DMS79 (cell line): Measurements from ENCODE around the gene PLEKHS1.
"Not testable (repeated sequence)": the region's sequence is repeated elsewhere in the genome, so short reads cannot be mapped to it uniquely, and the experiment has no call there.

Experiments
- DNase-seq: peaks from one replicate; lab custom pipeline; 2025; lab: John Stamatoyannopoulos, UW

Gene PLEKHS1

GRCh38 chr10:113740850-113741249 lies 10.6 kb upstream of the PLEKHS1 start:
- no peak for DNase-seq

DNA sequence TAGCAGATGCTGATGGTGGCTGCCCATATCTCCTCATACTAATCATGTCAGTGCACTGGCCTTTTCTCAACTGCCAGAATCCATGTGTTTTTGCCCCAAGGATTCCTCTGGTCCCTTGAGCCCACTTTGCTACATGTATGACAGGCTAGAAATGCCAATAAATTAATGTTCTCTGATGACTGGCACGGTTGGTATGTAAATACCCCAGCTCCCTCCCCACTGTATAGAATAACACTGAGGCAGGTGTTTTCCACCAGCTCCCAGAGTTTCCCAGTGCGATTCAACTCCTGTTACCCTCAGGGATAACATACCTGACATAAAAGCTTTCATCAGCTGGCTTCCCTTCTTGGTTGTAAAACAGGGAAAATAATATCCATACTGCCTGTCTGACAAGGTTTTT lies 9.0 kb upstream of the PLEKHS1 start:
- no peak for DNase-seq

GRCh38 chr10:113743594-113743993 lies 7.9 kb upstream of the PLEKHS1 start:
- no peak for DNase-seq

GRCh38 chr10:113745374-113745773 lies 6.1 kb upstream of the PLEKHS1 start:
- DNase-seq: no peak

DNA sequence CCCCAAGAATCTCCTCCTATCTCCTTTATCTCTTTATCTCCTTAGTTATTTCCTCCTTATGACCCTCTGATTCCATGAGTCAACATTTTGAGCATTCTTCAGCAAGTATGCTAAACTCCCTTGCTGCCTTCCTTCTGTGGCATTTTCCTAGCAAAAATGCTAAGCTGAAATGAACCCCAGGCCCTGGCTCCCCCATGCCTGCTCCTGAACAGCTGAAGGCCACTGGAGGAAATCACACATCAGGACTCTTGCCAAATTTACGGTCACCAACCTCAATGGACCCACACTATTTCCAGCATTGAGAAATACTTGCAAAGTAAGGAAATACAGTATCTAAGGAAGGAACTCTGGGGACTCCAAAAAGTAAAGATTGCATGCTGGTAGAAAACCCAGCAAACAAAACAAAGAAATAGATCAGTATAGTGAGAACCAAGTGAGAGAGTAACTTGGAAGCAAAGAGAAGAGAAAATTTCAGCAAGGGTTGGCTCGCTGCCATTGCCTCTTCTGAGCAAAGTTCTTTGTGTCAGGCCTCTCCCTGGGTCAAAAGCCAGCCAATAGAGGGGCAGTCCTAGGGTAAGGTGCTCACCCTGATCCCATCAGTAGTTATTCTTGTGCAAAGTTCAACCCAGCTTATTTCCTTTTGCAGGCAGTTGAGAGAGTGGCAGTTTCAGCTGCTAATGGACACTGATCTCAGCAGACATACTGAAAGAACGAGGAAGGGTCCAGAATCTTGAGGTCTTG lies 5.1 kb upstream of the PLEKHS1 start:
- DNase-seq: no peak

GRCh38 chr10:113752553-113752952 lies 1.1 kb downstream of the PLEKHS1 start:
- no peak for DNase-seq

DNA sequence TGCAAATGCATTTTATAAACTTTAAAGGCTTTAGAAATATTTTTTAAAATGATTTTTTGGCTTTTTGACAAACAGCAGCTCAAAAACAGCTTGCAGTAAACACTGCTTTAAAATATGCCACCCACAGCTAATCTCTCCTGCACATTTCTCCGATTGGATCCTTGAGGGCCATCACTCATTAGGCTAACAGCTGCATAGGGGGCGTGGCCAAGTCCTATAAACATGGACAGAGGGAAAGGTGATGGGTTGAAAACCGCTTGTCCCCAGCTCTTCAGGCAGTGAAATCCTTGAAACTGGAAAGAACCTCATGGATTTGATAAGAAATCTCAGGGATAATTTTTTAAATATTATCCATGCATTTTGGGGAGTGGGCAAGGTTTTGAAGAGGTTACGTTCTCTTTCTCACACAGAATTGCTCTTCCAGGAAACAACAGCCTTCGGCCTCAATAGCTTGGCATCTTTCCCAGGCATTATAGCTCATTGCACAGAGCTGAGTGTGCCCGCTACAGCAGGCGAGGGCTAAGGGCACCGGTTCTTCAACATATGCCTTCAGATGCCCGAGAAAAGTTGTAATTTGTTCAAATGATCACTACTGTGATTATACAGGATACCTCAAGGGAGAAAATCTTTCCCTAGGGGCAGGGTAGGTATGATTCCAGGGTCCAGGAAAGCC lies 1.7 kb downstream of the PLEKHS1 start:
- DNase-seq: peak; percentile 40

- no peak for DNase-seq
These were observed 2.6 kb downstream of the PLEKHS1 start for GRCh38 chr10:113754125-113754524.

- DNase-seq: no peak
These were observed 3.3 kb downstream of the PLEKHS1 start for GRCh38 chr10:113754768-113755167.

GRCh38 chr10:113756940-113757543 lies 5.6 kb downstream of the PLEKHS1 start:
- no peak for DNase-seq

DNA sequence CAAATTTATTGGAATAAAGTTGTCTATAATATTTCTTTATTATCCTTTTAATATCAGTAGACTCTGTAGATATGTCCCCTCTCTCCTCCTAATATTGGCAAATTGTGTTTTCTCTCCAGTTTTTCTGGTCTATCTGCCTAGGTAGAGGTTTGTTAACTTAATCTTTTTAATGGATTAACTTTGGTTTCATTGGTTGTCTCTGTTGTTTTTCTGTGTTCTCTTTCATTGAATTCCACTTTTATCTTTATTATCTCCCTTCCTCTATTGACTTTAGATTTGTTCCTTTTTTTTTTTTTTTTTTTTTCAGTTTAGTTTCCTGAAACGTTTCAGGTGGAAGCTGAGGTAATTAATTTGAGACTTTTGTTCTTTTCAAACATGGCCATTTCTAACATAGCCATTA lies 10.6 kb downstream of the PLEKHS1 start:
- no peak for DNase-seq

DNA sequence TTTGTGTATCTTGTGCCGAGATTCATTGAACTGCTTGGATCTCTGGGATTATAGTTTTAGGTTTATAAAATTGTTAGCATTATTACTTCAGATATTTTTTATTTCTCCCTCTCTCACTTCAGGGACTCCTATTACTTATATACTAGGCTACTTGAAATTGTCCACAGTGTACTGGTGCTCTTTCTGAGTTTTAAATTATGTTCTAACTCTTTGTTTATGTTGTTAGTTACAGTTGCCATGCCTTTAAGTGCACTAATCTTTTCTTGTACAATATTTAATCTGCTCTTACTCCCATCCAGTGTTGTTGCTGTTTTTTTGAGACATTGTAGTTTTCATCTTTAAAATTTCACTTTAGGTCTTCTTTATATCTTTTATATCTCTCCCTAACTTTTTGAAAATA lies 13.1 kb downstream of the PLEKHS1 start:
- no peak for DNase-seq

GRCh38 chr10:113765910-113766309 lies 14.4 kb downstream of the PLEKHS1 start:
- no peak for DNase-seq

DNA sequence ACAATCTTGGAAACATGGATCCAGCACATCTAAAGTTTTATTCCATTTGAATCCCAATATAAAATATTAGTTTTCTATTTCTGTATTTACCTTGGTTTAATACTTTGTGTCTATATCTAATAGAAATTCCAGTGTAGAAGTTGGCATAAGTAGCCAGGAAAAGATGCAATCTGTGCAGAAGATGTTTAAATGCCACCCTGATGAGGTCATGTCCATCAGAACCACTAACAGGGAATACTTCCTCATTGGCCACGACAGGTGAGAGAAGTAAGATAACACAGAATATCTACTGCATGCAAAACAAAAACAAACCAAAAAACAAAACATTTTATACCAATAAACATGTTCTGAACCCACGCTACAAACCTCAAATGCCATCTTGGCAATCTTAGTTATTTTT lies 15.7 kb downstream of the PLEKHS1 start:
- no peak for DNase-seq

GRCh38 chr10:113770346-113770745 lies 18.9 kb downstream of the PLEKHS1 start:
- no peak for DNase-seq

- DNase-seq: not testable (repeated sequence)
These were observed 19.6 kb downstream of the PLEKHS1 start for GRCh38 chr10:113771131-113771530.

- no peak for DNase-seq
These were observed 24.3 kb downstream of the PLEKHS1 start for GRCh38 chr10:113775686-113776294.

DNA sequence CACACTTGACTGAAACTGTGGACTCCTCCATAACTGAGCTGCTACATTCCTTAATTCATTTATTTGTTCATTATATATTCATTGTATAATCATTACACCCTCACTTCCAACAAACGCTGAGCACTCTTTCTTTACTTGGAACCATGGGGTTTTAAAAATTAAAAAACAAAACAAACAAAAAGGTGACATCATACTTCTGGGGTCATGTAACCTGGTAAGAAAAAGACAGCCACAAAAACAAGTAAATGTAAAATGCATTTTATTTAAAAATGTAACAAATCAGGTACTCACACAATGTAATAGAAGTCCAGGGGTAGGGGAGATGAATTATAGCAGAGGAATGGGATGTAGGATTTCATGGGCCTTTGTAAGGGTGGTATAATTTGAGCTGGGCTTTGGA lies 25.1 kb downstream of the PLEKHS1 start:
- no peak for DNase-seq

GRCh38 chr10:113780681-113781250 lies 29.3 kb downstream of the PLEKHS1 start:
- no peak for DNase-seq

- DNase-seq: no peak
These were observed 30.9 kb downstream of the PLEKHS1 start for GRCh38 chr10:113782367-113782766.

DNA sequence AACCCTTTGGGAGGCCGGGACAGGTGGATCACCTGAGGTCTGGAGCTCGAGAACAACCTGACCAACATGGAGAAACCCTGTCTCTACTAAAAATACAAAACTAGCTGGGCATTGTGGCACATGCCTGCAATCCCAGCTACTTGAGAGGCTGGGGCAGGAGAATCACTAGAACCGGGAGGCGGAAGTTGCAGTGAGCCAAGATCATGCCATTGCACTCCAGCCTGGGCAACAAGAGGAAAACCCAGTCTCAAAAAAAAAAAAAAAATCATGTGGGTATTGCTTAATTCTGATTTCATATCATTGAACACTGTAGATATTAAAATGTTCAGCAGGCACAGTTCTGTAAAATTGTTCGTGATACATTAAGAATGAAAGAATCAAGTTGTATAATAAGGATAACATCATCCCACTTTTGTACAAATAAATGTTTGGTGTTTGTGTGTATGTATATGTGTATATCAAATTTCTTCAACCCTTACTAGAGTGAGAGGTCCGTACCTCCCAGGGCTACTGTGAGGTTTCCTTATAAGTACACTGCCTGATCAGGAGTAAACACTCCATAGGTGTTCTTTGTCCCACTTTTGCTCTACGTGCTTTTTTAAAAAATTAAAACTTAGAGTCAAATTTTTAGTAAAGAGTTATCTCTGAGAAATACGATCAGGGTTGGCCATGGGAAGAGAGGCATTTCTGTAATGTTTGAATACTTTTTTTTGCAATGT lies 31.7 kb downstream of the PLEKHS1 start:
- DNase-seq: no peak

DNA sequence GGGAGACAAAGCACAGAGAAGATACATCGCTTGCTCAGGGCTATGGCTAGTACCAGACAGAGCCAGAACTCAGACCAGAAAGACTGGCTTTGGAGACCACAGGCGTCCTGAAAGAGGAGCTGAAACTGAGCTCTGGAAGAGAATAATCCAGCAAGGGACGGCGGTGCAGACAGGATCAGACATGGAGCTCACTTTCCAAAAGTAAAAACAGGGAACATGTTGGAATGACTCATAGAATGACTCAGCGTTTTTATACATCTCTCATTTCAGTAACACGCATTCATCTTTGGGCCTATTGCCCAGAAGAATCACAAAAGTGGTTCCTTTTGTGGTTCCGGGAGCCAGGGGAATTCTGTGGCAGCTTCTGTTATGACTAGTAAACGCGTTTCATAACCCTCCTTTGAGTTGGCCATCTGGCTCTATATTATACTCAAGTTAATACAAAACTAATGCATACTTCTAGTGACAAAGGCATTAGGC lies 37.2 kb downstream of the PLEKHS1 start:
- DNase-seq: no peak
